Uterus (tissue), 2 donors: ENCODE measurements around the gene SPTB.

ENCODE experiments used
- POLR2A ChIP-seq, 2 donors: fragments of 450-650 bp; IDR thresholded peaks; one replicate each; pipeline ENCODE4 v1.6.1; 2016; ENCODE audit warnings: antibody characterized with exemption in 2 of 2, mild to moderate bottlenecking in 1 of 2, moderate library complexity in 1 of 2
- TF ChIP-seq, protein P1 (sequence below), 4 experiments: fragments of 200-600 bp in 2 of 4; fragments of 450-650 bp in 2 of 4; sonication (generic) in 2 of 4; IDR thresholded peaks; one replicate each; pipeline ENCODE4 v1.5.1; 2016 to 2019; ENCODE audit warnings: antibody characterized with exemption in 4 of 4, mild to moderate bottlenecking in 2 of 4, moderate library complexity in 1 of 4

GRCh38 chr14:64709126-64709525, 170.6 kb downstream of the SPTB start:
- TF ChIP-seq, protein P1, sequence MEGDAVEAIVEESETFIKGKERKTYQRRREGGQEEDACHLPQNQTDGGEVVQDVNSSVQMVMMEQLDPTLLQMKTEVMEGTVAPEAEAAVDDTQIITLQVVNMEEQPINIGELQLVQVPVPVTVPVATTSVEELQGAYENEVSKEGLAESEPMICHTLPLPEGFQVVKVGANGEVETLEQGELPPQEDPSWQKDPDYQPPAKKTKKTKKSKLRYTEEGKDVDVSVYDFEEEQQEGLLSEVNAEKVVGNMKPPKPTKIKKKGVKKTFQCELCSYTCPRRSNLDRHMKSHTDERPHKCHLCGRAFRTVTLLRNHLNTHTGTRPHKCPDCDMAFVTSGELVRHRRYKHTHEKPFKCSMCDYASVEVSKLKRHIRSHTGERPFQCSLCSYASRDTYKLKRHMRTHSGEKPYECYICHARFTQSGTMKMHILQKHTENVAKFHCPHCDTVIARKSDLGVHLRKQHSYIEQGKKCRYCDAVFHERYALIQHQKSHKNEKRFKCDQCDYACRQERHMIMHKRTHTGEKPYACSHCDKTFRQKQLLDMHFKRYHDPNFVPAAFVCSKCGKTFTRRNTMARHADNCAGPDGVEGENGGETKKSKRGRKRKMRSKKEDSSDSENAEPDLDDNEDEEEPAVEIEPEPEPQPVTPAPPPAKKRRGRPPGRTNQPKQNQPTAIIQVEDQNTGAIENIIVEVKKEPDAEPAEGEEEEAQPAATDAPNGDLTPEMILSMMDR (IDR thresholded peaks at IDR 0.05) = no peak
- TF ChIP-seq POLR2A (IDR thresholded peaks at IDR 0.05) = no peak
